IPS DF 4.7 (cell line): ENCODE results near the gene KDM4D.
"Not testable (repeated sequence)": the region's sequence is repeated elsewhere in the genome, so short reads cannot be mapped to it uniquely, and the experiment has no call there.

Experiments used
- DNase-seq: peaks from one replicate; pipeline ENCODE4 v3.0.0-alpha.2; 2013; ENCODE audit warnings: low spot score; ENCODE audit errors: extremely low read depth

Gene KDM4D

GRCh38 chr11:94958121-94958696, 15.3 kb upstream of the KDM4D start:
- no peak for DNase-seq

GRCh38 chr11:94959179-94959578, 14.3 kb upstream of the KDM4D start:
- DNase-seq, result no peak

GRCh38 chr11:94960488-94960887, 13.0 kb upstream of the KDM4D start:
- no peak for DNase-seq

GRCh38 chr11:94961255-94961654, 12.3 kb upstream of the KDM4D start:
- DNase-seq, result no peak

- DNase-seq, result no peak
These were observed 8.6 kb upstream of the KDM4D start for GRCh38 chr11:94964934-94965333.

GRCh38 chr11:94968334-94968958, 5.1 kb upstream of the KDM4D start:
- no peak for DNase-seq

- DNase-seq, result no peak
These were observed 810 bp upstream of the KDM4D start for GRCh38 chr11:94972700-94973098.

GRCh38 chr11:94974178-94974577, 669 bp downstream of the KDM4D start:
- no peak for DNase-seq

- DNase-seq, result no peak
These were observed 2.1 kb downstream of the KDM4D start for GRCh38 chr11:94975599-94975998.

- DNase-seq, result no peak
These were observed 13.9 kb downstream of the KDM4D start for GRCh38 chr11:94987378-94987777.

- DNase-seq, result no peak
These were observed 15.2 kb downstream of the KDM4D start for GRCh38 chr11:94988748-94989147.

GRCh38 chr11:94993400-94993943, 20.0 kb downstream of the KDM4D start:
- no peak for DNase-seq

- DNase-seq, result no peak
These were observed 23.9 kb downstream of the KDM4D start for GRCh38 chr11:94997437-94997836.

GRCh38 chr11:94998285-94998684, 24.8 kb downstream of the KDM4D start:
- DNase-seq, result no peak

GRCh38 chr11:95003716-95004115, 30.2 kb downstream of the KDM4D start:
- no peak for DNase-seq

- DNase-seq, result no peak
These were observed 32.1 kb downstream of the KDM4D start for GRCh38 chr11:95005642-95006041.

GRCh38 chr11:95011376-95011775, 37.9 kb downstream of the KDM4D start:
- DNase-seq, result no peak

- DNase-seq, result no peak
These were observed 40.8 kb downstream of the KDM4D start for GRCh38 chr11:95014184-95014821.

- no peak for DNase-seq
These were observed 42.6 kb downstream of the KDM4D start for GRCh38 chr11:95016139-95016538.

- not testable (repeated sequence) for DNase-seq
These were observed 48.0 kb downstream of the KDM4D start for GRCh38 chr11:95021468-95021867.

- DNase-seq, result no peak
These were observed 51.4 kb downstream of the KDM4D start, which contains the start of gene KDM4E for GRCh38 chr11:95024958-95025357. Gene KDM4E (plus strand): TSS chr11:95025258. CDS start chr11:95025558, 300 bp downstream.

- DNase-seq, result not testable (repeated sequence)
These were observed 52.1 kb downstream of the KDM4D start for GRCh38 chr11:95025594-95025993.

GRCh38 chr11:95028357-95028756, 54.8 kb downstream of the KDM4D start:
- DNase-seq, result no peak
